HUES6 (cell line): ENCODE results near the gene PHLDA3.
"Not testable (repeated sequence)": the region's sequence is repeated elsewhere in the genome, so short reads cannot be mapped to it uniquely, and the experiment has no call there.

Source experiments
- H3K27ac ChIP-seq: 2 replicates; pipeline ENCODE4 v1.7.0; 2013; ENCODE audit warnings: low read depth, mild to moderate bottlenecking, low read length, inconsistent platforms
- H3K27me3 ChIP-seq: 2 replicates; pipeline ENCODE4 v1.6.1; 2013; ENCODE audit warnings: low read length; ENCODE audit not compliant: control insufficient read depth, insufficient read depth
- H3K36me3 ChIP-seq: 2 replicates; pipeline ENCODE4 v1.6.1; 2013; ENCODE audit warnings: low read length; ENCODE audit not compliant: control insufficient read depth, insufficient read depth
- H3K4me1 ChIP-seq: 2 replicates; pipeline ENCODE4 v1.6.1; 2013; ENCODE audit warnings: low read length; ENCODE audit not compliant: control insufficient read depth, insufficient read depth
- H3K4me3 ChIP-seq: 2 replicates; pipeline ENCODE4 v1.5.1; 2013; ENCODE audit warnings: low read depth, low read length
- H3K9ac ChIP-seq: one replicate; pipeline ENCODE4 v1.6.1; 2013; ENCODE audit warnings: mild to moderate bottlenecking, low read length
- H3K9me3 ChIP-seq: 2 replicates; pipeline ENCODE4 v1.6.1; 2013; ENCODE audit warnings: low read depth, low read length; ENCODE audit not compliant: control insufficient read depth, insufficient read depth

The PHLDA3 gene

DNA sequence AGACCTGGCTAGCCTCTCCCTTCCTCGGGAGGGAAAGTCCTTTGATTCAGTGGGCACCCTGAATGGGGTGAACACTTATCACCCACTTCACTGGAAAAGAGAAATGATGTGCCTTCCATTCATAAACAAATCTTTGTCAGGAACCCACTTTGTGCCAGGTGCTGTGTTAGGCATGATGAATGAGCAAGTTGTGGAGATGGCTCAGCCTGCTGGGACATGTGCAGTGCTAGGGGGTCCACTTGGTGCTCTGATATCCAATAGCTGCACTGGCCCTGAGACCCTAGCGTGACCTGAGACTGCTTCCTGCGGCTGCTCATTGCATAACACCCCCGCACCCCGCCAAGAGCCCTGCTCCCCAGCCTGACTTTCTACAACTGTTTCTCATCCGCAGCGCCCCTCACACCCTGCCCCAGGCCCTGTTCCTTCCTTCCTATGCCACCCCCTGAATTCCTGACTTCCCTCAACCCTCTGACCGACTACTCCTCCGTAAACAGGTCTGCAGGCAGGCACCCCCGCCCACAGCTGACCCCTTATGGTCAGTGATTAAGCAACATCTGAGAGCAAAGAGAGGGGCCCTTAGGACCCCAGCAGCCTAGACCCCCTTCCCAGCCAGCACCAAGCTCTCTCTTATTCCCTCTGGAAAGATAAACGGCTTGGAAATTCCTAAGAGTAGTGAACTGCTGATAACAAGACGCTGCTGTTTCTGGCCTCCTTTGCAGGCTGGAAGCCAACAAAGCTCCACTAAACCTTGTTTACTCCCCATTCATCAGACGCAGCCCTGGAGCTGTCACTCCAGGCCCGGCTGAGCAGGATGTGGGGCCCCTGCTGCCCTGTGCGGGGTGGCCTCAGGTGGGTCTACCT is 25.0 kb upstream of the PHLDA3 start:
- Histone ChIP-seq H3K9me3 (0 out of 2 replicates have a peak, but pooled peaks cover 3% of the 10 kb centered on the region), H3K4me1 (peaks cover 19% of the 10 kb centered on the region), H3K4me3 (no peak overlapping the region), H3K9ac (no peak overlapping the region), H3K27ac (no peak overlapping the region), H3K36me3 (no peaks in the 10 kb centered on the region; the same call in 1 of the 2 replicates), H3K27me3 (no peaks in the 10 kb centered on the region)

DNA sequence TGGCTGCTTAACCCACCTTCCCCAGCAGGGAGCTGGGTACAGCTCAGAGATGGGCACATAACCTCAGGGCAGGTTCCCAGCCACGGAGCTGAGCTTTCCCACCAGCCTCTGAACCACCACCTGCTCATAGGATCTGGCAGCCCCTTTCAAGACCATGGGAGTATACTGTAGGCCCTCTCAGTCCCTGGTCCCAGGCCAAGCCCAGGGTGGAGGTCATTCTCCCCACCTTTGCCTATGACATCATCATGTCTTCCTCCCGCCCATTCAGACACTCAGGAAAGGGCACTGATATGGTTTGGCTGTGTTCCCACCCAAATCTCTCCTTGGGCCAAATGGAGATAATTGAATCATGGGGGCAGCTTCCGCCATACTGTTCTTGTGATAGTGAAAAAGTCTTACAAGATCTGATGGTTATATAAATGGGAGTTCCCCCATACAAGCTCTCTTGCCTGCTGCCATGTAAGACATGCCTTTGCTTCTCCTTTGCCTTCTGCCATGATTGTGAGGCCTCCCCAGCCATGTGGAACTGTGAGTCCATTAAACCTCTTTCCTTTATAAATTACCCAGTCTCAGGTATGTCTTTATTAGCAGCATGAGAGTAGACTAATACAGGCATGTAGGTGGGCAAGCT is 24.2 kb upstream of the PHLDA3 start:
- H3K36me3 ChIP-seq, H3K4me3 ChIP-seq, H3K27ac ChIP-seq, H3K9me3 ChIP-seq, H3K9ac ChIP-seq, H3K27me3 ChIP-seq: not testable (repeated sequence)
- H3K4me1 ChIP-seq: peaks cover 19% of the 10 kb centered on the region

DNA sequence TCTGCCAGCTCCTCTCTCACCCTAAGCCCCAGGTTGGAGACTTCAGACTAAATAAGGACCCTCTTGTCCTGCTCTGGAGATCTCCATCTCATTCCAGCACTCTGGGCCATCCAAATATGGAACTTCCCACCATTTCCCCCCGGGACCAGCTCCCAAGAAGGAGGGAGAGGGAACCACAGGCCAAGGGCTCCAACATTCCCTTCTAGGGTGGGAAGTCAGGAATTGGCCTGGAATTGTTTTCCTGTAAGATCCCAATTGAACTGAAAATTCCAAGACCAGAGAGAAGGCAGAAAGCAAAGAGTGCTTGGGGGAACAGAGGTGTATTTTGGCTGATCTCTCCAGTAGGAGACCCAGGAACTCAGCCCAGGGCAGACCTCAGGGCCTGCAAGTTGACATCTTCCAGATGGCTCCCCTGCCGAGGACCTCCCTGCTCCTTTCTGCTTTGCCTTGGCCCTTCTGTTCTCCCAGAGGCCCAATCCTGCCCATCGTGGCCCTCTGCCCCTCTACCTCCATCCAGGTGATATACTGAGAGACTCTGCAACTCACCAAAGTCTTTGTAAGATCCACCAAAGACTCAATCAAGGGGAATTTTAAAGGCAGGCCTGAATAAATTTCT is 23.0 kb upstream of the PHLDA3 start:
- H3K36me3 ChIP-seq: no peaks in the 10 kb centered on the region; the same call in 1 of the 2 replicates
- no peak overlapping the region for H3K27ac ChIP-seq

DNA sequence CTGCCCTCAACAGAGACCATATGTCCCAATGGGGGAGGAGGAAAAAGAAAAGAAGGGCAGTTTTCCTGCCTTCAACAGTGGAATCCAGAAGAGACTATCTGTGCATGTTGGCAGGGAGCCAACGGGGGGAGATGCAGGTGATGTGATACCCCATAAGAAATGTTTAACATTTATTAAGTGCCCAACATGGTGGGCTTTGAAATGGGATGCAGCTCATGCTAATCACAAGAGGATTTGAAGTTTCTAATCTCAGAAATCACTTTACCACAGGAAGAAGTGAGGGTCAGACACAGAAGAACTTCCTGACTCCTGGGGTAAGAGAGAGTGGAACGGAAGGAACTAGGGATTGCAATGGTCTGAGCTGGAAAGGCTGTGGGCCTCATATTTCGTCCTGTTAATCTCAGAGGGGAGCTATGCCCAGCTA is 21.7 kb upstream of the PHLDA3 start:
- no peaks in the 10 kb centered on the region for H3K27me3 ChIP-seq
- peaks cover 21% of the 10 kb centered on the region for H3K4me1 ChIP-seq
- H3K9ac ChIP-seq: no peak overlapping the region
- H3K9me3 ChIP-seq: 0 out of 2 replicates have a peak, but pooled peaks cover 3% of the 10 kb centered on the region
- no peak overlapping the region for H3K27ac ChIP-seq
- H3K4me3 ChIP-seq: no peak overlapping the region
- H3K36me3 ChIP-seq: no peaks in the 10 kb centered on the region; the same call in 1 of the 2 replicates

More for the DNA sequence above, 23.0 kb upstream of the PHLDA3 start:
- Histone ChIP-seq H3K4me3 (no peak overlapping the region), H3K9me3 (0 out of 2 replicates have a peak, but pooled peaks cover 3% of the 10 kb centered on the region), H3K9ac (no peak overlapping the region), H3K27me3 (no peaks in the 10 kb centered on the region), H3K4me1 (peaks cover 19% of the 10 kb centered on the region)

DNA sequence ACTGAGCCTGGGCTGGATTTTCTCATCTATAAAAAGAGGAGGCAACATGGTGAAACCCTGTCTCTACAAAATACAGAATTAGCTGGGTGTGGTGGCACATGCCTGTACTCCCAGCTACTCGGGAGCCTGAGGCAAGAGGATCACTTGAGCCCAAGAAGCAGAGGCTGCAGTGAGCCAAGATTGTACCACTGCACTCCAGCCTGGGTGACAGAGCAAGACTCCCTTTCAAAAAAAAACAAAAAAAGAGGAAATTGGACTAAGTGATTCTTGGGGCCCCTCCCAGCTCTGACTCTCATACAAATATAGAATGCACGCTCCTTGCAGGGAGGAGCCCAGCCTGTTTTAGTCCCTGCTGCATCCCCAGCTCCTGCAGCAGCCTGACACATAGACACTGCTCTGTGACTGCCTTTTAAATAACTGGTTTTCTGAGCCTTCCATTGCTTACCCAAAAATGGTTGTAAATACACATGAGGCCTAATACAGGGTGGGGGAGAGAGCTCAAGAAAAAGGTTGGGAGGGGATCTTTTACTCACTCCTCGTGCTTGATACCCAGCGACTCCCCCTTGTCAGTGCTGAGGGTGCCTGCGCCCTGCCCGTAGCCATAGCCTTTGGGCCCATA is 20.8 kb upstream of the PHLDA3 start:
- no peak overlapping the region for H3K4me3 ChIP-seq
- H3K27me3 ChIP-seq: no peaks in the 10 kb centered on the region
- H3K27ac ChIP-seq: no peak overlapping the region
- no peak overlapping the region for H3K9ac ChIP-seq
- H3K4me1 ChIP-seq: peaks cover 18% of the 10 kb centered on the region
- 0 out of 2 replicates have a peak, but pooled peaks cover 3% of the 10 kb centered on the region for H3K9me3 ChIP-seq
- H3K36me3 ChIP-seq: no peaks in the 10 kb centered on the region; the same call in 1 of the 2 replicates

DNA sequence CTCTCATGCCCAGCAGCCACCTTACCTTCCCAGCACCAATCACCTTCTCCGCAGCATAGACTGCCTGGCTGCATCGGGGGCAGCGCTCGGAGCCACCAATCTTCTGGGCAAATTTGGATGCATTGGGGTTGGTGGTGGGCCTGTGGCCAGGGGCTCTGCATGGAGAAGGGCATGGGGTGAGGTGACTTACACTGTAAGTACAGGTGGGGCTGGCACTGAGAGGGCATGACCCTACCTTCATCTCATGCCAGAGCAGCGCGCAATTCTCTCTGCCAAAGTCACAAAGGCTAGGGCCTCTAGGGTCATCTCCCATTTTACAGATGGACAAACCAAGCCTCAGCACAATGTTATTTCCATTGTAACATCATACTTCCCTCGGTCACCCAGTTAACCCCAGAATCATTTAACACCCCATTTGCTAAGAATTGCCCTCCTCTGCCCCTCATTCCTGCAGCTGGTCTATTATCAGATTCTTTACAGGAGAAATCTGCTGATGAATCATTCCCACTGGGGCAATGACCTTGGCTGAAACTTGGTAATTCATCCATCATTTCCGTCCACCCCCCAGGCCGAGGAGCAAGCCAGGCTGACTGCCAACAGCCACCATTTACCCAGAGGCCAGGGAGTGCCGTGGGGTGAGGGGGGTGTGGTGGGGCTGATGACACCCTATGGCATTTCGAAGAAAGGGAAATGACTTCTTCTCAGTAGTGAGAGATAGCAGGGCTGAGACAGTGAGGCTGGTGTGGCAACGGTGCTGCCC is 20.0 kb upstream of the PHLDA3 start:
- Histone ChIP-seq H3K27me3 (no peaks in the 10 kb centered on the region), H3K9ac (no peak overlapping the region), H3K9me3 (0 out of 2 replicates have a peak, but pooled peaks cover 3% of the 10 kb centered on the region), H3K4me1 (peaks cover 12% of the 10 kb centered on the region; the same call in 1 of the 2 replicates), H3K36me3 (no peaks in the 10 kb centered on the region), H3K4me3 (no peak overlapping the region), H3K27ac (no peak overlapping the region)

DNA sequence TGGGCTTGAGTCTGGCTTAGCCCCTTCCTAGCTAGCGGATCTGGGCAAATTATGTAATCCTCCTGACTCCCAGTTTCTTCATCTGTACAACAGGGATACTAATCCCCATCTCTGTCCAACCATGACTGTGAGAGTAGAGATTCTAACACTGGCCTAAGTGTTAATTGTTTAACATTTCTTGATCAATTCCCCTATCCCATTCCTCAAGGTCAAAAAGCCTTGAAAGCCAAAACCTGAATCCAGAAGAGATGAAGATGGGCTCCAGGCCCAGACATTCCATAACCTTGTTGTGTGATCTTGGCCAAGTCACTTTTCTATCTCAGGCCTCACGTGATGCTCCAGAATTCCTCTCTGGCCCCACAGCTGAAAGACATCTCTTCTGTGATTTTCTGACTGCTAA is 18.8 kb upstream of the PHLDA3 start:
- Histone ChIP-seq H3K9ac (no peak overlapping the region), H3K36me3 (no peaks in the 10 kb centered on the region)

DNA sequence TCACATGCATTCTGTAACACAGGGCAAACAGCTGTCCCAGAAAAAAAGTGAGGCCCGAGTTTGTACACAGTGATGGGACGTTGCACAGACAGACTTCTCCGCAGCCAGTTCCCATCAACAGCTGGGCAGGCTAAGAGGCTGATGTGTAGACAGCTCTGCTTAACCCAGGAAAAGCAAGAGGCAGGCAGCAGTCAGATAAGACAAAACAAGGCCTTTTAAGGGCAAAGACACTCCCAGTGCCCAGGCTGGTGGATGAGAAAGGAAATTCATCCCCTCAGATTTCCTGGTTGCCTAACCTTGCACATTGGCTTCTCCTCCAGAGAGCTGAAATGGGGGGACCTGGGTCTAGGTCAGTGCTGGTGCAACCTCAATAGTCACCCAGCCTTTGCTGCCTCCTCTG is 17.2 kb upstream of the PHLDA3 start:
- no peaks in the 10 kb centered on the region for H3K36me3 ChIP-seq
- H3K9ac ChIP-seq: peak overlapping the region; percentile 42
- H3K9me3 ChIP-seq: no peaks in the 10 kb centered on the region
- H3K4me1 ChIP-seq: peaks cover 11% of the 10 kb centered on the region; the same call in 1 of the 2 replicates
- no peak overlapping the region for H3K4me3 ChIP-seq
- H3K27ac ChIP-seq: no peak overlapping the region
- H3K27me3 ChIP-seq: peaks cover 5% of the 10 kb centered on the region

More for the DNA sequence above, 18.8 kb upstream of the PHLDA3 start:
- Histone ChIP-seq H3K9me3 (no peaks in the 10 kb centered on the region), H3K4me1 (peaks cover 8% of the 10 kb centered on the region; the same call in 1 of the 2 replicates), H3K27me3 (no peaks in the 10 kb centered on the region), H3K27ac (no peak overlapping the region), H3K4me3 (no peak overlapping the region)

DNA sequence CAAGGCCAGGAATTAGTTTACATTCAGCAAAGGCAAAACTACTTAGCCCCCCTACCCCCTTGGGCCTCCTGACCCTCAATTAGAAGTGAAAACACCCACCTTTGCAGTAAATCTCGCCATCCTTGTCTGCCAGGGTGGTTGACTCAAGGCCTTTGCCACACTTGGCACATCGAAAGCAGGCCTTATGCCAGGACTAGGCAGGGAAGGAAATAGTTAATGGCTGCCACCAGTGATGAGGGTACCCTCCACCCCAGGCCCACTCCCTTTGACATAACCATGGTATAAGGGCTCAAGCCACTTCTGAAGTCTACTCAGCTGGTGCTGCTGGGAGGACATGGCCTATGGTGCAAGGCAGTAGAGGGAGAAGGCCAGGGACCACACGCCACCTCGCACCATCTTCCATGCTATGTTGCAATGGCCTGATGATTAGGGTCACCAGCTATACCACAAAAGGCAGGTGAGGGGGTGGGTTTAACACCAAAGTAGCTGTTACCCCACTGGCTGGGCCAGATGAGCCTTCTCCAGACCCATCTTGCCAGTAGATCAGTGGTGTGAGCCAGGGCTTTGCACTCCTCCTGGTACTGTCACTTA is 16.3 kb upstream of the PHLDA3 start:
- no peak overlapping the region for H3K9ac ChIP-seq
- peaks cover 11% of the 10 kb centered on the region; the same call in 1 of the 2 replicates for H3K4me1 ChIP-seq
- no peaks in the 10 kb centered on the region for H3K36me3 ChIP-seq
- peaks cover 10% of the 10 kb centered on the region for H3K27me3 ChIP-seq
- H3K27ac ChIP-seq: no peak overlapping the region
- H3K4me3 ChIP-seq: no peak overlapping the region
- no peaks in the 10 kb centered on the region for H3K9me3 ChIP-seq
